Subcutaneous abdominal adipose tissue (tissue), 5 donors: Measurements from ENCODE around the gene RTBDN.
"Not testable (repeated sequence)": the region's sequence is repeated elsewhere in the genome, so short reads cannot be mapped to it uniquely, and the experiment has no call there.

Experiments used
- H3K27ac ChIP-seq: one replicate; pipeline ENCODE4 v1.7.0; 2013; ENCODE audit warnings: low read depth, mild to moderate bottlenecking, inconsistent platforms, low read length, moderate library complexity
- H3K27me3 ChIP-seq, 5 donors: one replicate each; pipeline ENCODE4 v1.7.0; 2013; ENCODE audit warnings: low read length in 5 of 5, inconsistent platforms in 1 of 5; ENCODE audit not compliant: control insufficient read depth in 5 of 5, insufficient read depth in 4 of 5
- H3K36me3 ChIP-seq, 5 donors: one replicate each; pipeline ENCODE4 v1.7.0; 2013; ENCODE audit warnings: low read length in 5 of 5; ENCODE audit not compliant: control insufficient read depth in 5 of 5, insufficient read depth in 5 of 5
- H3K4me1 ChIP-seq, 5 donors: one replicate each; pipeline ENCODE4 v1.7.0; 2013; ENCODE audit warnings: low read length in 5 of 5, mild to moderate bottlenecking in 3 of 5, moderate library complexity in 1 of 5; ENCODE audit not compliant: control insufficient read depth in 5 of 5, insufficient read depth in 5 of 5
- H3K4me3 ChIP-seq, 5 donors: one replicate each; pipeline ENCODE4 v1.7.0; 2013; ENCODE audit warnings: low read length in 5 of 5, low read depth in 1 of 5
- H3K9ac ChIP-seq, 5 donors: one replicate each; pipeline ENCODE4 v1.7.0; 2013; ENCODE audit warnings: low read length in 5 of 5, mild to moderate bottlenecking in 4 of 5, moderate library complexity in 3 of 5
- H3K9me3 ChIP-seq, 5 donors: one replicate each; pipeline ENCODE4 v1.7.0; 2013; ENCODE audit warnings: low read length in 5 of 5; ENCODE audit not compliant: control insufficient read depth in 5 of 5
- donor health status: healthy.
- donor health status: healthy.
- donor health status: healthy.
- donor health status: healthy.
- donor health status: healthy.

The RTBDN gene

DNA sequence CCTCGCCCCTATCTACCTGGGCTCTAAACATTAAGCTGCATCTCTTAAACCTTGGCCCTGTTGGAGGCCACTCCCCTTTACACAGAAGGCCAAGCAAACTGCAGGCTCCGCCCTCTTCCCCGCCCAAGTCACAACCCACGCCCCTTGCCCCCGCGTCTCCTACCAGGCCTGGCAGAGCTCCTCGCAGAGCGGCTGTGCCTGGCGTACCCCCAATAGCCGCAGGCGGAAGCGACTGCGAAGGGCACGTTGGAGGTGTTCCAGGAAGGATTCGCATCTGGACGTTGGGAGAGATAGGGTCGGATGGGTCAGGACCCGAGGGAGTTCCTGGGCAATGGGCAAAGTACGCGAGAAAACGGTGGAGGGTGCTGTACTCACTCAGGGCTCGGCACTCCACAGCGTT lies 5.9 kb downstream of the RTBDN start:
- H3K4me1 ChIP-seq = peaks cover 0 to 23% (median 15%) of the 10 kb centered on the region in 5 donors
- no peak overlapping the region for H3K4me3 ChIP-seq
- no peak overlapping the region for H3K9ac ChIP-seq
- H3K9me3 ChIP-seq = no peaks in the 10 kb centered on the region
- no peak overlapping the region for H3K27ac ChIP-seq
- H3K36me3 ChIP-seq = no peaks in the 10 kb centered on the region
- peaks cover 26 to 63% (median 52%) of the 10 kb centered on the region in 5 donors for H3K27me3 ChIP-seq

DNA sequence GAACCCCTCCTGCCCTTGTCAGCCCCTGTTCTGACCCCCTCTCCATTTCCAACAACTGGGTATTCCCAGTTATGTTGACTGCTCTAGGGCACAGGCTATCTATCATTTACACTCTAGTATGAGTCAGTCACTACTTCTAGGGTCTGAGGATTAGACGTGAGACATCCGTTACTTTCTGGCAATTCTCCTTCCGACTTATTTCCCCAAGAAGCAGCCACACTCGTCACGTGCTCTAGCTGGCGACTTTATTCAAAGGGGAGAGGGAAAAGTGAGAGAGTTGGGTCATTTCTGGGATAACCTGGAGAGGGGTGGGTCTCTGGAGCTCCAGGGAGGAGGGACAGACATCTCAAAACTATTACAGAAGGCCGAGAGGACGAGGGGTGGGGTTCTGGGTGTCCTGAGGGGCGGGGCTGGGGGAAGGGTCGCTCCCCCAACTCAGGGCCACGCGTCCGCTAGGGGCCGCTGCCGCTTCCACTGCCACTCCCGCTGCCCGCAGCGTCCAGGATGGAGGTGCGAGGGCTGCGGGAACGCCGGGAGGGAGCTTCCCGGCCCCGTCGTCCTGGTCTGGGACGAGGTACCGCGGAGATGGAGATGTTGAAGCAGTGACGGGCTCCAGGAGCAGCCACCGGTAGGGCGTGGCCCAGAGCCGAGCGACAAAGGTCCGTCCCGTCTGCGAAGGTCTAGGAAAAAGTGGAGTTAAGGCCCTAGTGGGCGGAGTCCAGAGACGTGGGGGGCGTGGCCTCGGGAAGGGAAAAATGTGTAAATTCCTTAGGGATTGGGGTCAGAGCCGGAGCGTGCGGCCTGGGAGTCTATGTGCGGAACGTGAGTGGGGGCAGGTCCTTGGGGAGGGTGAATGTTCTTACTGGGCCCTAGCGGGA lies 8.9 kb downstream of the RTBDN start:
- Histone ChIP-seq H3K27ac (no peak overlapping the region), H3K27me3 (peaks cover 11 to 36% (median 26%) of the 10 kb centered on the region in 5 donors), H3K36me3 (no peaks in the 10 kb centered on the region), H3K9me3 (peaks cover 0 to 5% (median 3%) of the 10 kb centered on the region in 5 donors), H3K4me3 (peak overlapping the region in 1 of 5 donors; percentile 41), H3K9ac (no peak overlapping the region), H3K4me1 (peaks cover 0 to 13% (median 10%) of the 10 kb centered on the region in 5 donors)

DNA sequence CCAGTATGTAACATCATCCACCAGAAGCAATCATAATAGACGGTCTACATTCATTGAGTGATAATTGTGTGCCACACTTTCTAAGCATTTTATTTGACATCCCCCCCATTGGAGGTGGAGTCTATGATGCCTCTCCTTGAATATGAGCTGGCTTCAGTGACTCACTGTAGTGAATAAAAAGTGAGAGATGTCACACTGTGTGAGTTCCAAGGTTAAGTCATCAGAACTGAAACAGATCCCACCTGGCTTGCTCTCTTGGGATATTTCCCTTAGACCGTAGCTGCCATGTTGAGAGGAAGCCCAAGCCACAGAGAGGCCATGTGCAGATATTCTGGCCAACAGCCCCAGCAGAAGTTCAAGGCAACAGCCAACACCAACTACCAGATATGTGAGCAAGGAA lies 12.6 kb downstream of the RTBDN start:
- Histone ChIP-seq H3K9ac (no peak overlapping the region), H3K27ac (no peak overlapping the region), H3K27me3 (peaks cover 0 to 15% (median 12%) of the 10 kb centered on the region in 5 donors), H3K4me3 (no peak overlapping the region), H3K9me3 (peaks cover 0 to 5% (median 3%) of the 10 kb centered on the region in 5 donors), H3K4me1 (peaks cover 0 to 9% (median 6%) of the 10 kb centered on the region in 5 donors), H3K36me3 (no peaks in the 10 kb centered on the region)

DNA sequence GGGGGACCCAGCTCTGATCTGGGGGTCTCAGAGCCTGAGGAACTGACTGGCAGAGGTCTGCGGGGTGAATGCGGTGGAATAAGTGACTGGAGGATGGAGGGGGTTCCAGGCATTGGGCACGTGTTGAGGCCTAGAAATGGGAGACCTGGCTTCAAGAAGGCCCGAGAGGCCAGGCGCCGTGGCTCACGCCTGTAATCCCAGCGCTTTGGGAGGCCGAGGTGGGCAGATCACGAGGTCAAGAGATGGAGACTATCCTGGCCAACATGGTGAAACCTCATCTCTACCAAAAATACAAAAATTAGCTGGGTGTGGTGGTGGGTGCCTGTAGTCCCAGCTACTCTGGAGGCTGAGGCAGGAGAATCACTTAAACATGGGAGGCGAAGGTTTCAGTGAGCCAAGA lies 16.6 kb downstream of the RTBDN start:
- H3K4me3 ChIP-seq, H3K27me3 ChIP-seq, H3K9ac ChIP-seq, H3K9me3 ChIP-seq, H3K4me1 ChIP-seq, H3K27ac ChIP-seq, H3K36me3 ChIP-seq: not testable (repeated sequence)

DNA sequence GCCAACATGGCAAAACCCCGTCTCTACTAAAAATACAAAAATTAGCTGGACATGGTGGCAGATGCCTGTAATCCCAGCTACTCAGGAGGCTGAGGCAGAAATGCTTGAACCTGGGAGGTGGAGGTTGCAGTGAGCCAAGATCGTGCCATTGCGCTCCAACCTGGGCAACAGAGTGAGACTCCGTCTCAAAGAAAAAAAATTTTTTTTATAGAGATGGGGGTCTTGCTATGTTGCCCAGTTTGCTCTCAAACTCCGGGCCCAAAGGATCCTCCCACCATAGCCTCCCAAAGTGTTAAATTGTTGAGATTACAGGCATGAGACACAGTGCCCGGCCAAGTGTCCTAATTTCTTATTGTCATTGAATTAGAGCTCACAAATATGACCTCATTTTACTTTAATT lies 17.2 kb downstream of the RTBDN start:
- not testable (repeated sequence) for H3K9ac ChIP-seq, H3K4me3 ChIP-seq, H3K36me3 ChIP-seq, H3K4me1 ChIP-seq, H3K9me3 ChIP-seq, H3K27me3 ChIP-seq, H3K27ac ChIP-seq

- Histone ChIP-seq H3K27me3 (no peaks in the 10 kb centered on the region), H3K36me3 (peaks cover 0 to 16% (median 7%) of the 10 kb centered on the region in 5 donors), H3K9ac (no peak overlapping the region), H3K27ac (no peak overlapping the region), H3K9me3 (no peaks in the 10 kb centered on the region), H3K4me1 (no peaks in the 10 kb centered on the region), H3K4me3 (no peak overlapping the region)
These were observed 19.3 kb downstream of the RTBDN start for GRCh38 chr19:12815088-12815487.

DNA sequence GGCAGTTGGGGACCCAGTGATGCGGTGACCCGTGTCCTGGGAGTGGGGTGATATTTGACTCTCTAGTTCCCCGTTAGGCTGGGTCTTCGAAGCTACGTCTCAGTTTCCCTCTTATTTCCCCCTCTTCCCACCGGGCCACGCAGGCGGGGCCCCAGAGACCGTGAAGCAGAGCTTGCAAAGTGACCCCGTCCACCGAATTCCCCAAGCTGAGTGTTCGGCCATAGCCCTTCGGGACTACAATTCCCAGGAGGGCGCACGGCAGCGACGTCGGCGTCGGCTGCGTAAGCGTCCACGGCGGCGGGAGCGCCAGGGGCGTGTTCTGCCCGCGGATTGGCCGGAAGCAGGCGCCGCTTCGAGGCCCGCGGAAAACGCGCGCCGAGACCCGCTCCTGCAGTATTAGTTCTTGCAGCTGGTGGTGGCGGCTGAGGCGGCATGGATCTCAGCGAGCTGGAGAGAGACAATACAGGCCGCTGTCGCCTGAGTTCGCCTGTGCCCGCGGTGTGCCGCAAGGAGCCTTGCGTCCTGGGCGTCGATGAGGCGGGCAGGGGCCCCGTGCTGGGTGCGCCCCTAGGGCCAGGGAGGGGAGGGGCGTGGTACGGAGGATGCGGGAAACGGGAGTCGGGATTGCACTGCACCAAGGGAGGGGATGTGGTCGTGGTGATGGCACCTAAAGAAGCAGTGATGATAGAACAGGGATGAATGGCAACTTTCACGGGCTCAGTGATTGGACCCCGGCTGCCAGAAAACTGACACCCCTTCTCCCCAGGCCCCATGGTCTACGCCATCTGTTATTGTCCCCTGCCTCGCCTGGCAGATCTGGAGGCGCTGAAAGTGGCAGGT lies 27.9 kb downstream of the RTBDN start, which contains the start of gene RNASEH2A:
TSS of gene RNASEH2A (plus strand) at position 343 of the 840 bp plus-strand sequence. CDS start at position 433, 90 bp downstream.
- peak within 1 kb of the TSS; percentile 30 for H3K27ac ChIP-seq
- peak within 1 kb of the TSS; percentile 71 to 81 (median 75) for H3K4me3 ChIP-seq
- no peaks in the 10 kb centered on the region for H3K27me3 ChIP-seq
- peaks cover 0 to 10% (median 3%) of the 10 kb centered on the region in 5 donors for H3K36me3 ChIP-seq
- H3K9me3 ChIP-seq = no peaks in the 10 kb centered on the region
- peaks cover 3 to 29% (median 27%) of the 10 kb centered on the region in 5 donors for H3K4me1 ChIP-seq
- peak within 1 kb of the TSS; percentile 38 to 90 (median 78) for H3K9ac ChIP-seq

DNA sequence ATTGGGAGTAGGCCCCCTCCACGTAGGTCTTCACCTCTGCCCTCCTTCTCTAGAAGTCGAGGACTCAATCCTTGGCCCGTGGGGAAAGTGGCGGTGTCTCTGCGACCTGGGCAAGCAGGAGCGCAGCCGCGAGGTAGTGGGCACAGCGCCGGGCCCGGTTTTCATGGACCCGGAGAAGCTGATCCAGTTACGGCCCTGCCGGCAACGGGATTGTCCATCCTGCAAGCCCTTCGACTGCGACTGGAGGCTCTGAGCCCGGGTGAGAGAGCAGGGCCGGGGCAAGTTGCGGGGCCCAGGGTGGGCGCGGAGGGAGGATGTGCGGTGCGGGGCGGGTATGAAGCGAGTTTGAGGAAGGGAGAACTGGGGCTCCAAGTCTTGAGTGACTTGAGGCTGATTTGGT lies 30.3 kb downstream of the RTBDN start:
- no peak overlapping the region for H3K9ac ChIP-seq
- H3K9me3 ChIP-seq = no peaks in the 10 kb centered on the region
- no peak overlapping the region for H3K27ac ChIP-seq
- H3K4me1 ChIP-seq = peaks cover 11 to 45% (median 43%) of the 10 kb centered on the region in 5 donors
- peaks cover 0 to 15% (median 10%) of the 10 kb centered on the region in 5 donors for H3K36me3 ChIP-seq
- no peaks in the 10 kb centered on the region for H3K27me3 ChIP-seq
- no peak overlapping the region for H3K4me3 ChIP-seq

DNA sequence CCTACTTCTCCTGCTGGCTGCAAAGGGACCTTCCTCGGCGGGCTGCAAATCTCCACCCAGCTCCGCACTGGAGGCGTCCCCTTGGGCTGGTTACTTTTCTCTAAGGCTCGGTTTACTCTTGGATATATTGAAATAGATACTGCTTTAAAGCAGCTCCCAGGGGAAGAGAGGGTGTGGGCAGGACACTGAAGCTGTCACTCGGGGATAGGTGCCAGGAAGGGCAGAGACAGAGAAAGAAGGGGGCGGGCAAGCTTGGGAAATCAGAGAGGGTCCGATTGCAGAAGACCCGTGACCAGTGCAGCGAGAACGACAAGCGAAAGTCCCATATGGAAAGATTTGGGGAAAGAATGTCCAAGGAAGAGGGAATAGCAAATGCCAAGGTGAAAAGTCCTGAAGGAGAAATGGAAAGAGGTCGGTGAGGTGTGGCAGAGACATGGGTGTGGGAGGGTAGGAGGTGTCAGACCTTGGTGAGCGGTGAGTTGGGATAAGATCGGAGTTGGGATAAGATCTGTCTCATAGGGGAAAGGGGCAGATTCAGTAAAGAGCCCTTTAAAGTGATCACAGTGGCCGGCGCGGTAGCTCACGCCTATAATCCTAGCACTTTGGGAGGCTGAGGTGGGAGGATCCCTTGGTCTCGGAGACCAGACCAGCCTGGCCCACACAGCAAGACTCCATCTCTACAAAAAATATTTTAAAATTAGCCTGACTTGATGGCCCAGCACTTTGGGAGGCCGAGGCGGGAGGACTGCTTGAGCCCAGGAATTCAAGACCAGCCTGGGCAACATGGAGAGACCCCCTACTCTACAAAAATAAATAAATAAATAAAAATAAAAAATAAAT lies 31.9 kb downstream of the RTBDN start:
- H3K27ac ChIP-seq = no peak overlapping the region
- H3K36me3 ChIP-seq = peaks cover 0 to 19% (median 12%) of the 10 kb centered on the region in 5 donors
- H3K4me3 ChIP-seq = peak overlapping the region; percentile 79 to 97 (median 94)
- peak overlapping the region in 4 of 5 donors; percentile 63 to 94 (median 88) for H3K9ac ChIP-seq
- H3K9me3 ChIP-seq = no peaks in the 10 kb centered on the region
- H3K27me3 ChIP-seq = no peaks in the 10 kb centered on the region
- peaks cover 11 to 45% (median 43%) of the 10 kb centered on the region in 5 donors for H3K4me1 ChIP-seq
